Hypothalamus (tissue), 51 donors: ENCODE results near the gene IL17RD.
A peak's percentile ranks its signal among the peaks of the same experiment; 100 is the strongest.

ENCODE experiments used
- DNase-seq, 51 donors: peaks; one replicate each; lab custom pipeline; 2025; lab: John Stamatoyannopoulos, UW

IL17RD gene

DNA sequence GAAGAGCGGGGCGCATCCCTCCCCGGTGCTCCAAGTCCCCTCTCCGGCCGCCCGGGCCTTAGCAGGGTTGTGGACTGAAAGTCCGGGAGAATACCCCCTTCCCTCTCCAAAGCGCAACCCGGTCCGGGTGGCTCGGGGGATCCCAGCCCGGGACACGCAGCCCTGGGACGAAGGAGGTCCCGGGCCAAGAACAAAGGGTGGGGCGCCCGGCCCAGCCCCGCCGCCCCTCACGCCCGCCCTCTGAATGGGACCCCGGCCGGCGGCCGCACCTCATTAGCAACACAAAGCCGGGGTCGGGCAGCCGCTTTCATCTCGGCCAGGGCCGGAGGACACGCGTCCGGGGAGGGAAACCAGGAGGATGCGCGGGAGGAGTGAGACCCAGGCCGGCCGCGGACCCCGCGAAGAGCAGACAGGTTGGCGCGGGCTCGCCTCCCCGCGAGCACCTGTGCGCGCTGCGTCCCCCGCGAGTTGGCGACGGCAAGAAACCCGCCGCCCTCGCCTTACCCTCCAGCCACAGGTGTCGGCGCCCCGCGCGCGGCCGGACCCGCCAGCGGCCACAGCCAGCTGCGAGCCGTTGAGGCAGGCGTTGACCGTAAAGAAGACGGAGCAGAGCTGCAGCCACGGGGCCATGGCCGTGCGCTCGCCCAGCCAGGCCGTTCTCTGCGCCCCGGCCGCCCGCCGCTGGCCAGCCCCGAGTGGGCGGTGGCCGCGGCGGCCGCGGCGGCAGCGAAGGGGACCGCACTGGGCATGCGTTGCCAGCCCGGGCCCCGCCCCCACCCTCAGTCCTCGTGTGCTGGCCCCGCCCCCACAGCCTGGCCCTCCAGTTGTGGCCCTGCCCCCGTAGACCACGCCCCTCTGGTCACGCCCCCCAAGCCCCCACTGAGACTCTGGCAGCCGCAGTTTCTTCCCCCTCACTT is at the start of gene IL17RD:
TSS of gene IL17RD (minus strand) at position 697 of the 917 bp plus-strand sequence. CDS start at position 630, 67 bp downstream.
- DNase-seq = peak in 47 of 51 donors; percentile 13 to 78 (median 47)

- DNase-seq = no peak
Measured at GRCh38 chr3:57206423-57206822, 41.3 kb upstream of the IL17RD start.

- DNase-seq = no peak
Measured at GRCh38 chr3:57199895-57200297, 34.7 kb upstream of the IL17RD start, which contains the start of gene HESX1. TSS of gene HESX1 (minus strand) at chr3:57199978. CDS start at chr3:57199918, 60 bp downstream.

DNA sequence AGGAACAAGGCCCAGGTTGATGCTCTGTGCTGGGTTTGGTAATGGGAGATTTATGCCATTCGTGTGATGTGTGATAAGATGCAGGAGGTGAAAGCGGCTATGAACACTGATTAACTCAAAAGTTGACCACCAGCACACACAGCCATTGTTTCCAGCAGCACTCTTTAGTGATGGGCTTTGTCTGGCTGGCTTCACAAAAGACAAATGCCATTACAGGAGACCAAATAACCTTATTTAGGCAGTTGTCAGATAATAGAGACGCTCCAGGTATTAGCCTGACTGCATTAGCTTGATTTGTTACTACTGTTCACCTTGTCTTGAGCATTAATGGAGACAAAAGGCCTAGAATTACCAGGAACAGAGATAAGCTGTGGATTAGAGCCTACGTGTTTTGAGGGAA is 29.5 kb upstream of the IL17RD start:
- no peak for DNase-seq

- no peak for DNase-seq
Measured at GRCh38 chr3:57192028-57192427, 26.9 kb upstream of the IL17RD start.

DNA sequence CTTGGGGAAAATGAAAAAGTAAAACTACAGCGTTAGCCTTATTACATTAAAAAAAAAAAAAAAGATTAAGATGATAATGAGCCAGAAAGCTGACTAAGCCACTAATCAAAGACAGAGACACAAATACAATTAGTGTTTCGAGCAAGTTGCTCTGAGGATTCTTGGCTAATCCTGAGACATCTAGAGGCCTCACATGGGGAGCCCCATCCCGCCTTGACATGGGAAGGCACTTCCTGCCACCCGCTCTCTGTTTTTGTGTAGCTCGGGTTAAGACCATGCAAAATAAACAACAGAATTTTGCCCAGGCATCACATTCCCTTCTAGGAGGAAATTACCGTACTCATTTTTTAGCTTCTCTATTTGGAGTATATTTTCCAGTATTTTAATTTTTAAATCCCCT is 19.4 kb upstream of the IL17RD start:
- no peak for DNase-seq

- DNase-seq = no peak
Measured at GRCh38 chr3:57179580-57180410, 14.6 kb upstream of the IL17RD start.

DNA sequence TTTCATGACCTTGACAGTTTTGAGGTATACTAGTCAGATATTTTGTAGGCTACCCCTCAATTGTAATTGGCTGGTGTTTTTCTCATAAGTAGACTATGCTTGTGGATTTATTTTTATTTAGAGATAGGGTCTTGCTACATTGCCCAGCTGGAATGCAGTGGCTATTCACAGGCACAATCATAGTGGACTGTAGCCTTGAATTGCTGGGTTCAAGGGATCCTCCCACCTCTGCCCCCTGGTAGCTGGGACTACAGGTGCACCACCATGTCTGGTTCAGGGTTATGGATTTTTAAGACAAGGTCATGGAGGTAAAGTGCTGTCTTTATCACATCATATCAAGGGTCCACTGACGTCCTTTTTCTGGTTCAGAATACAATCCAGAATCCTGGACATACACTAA is 10.9 kb upstream of the IL17RD start:
- no peak for DNase-seq

GRCh38 chr3:57173687-57174086 is 8.5 kb upstream of the IL17RD start:
- DNase-seq = no peak

- DNase-seq = no peak
Measured at GRCh38 chr3:57170946-57171345, 5.8 kb upstream of the IL17RD start.

DNA sequence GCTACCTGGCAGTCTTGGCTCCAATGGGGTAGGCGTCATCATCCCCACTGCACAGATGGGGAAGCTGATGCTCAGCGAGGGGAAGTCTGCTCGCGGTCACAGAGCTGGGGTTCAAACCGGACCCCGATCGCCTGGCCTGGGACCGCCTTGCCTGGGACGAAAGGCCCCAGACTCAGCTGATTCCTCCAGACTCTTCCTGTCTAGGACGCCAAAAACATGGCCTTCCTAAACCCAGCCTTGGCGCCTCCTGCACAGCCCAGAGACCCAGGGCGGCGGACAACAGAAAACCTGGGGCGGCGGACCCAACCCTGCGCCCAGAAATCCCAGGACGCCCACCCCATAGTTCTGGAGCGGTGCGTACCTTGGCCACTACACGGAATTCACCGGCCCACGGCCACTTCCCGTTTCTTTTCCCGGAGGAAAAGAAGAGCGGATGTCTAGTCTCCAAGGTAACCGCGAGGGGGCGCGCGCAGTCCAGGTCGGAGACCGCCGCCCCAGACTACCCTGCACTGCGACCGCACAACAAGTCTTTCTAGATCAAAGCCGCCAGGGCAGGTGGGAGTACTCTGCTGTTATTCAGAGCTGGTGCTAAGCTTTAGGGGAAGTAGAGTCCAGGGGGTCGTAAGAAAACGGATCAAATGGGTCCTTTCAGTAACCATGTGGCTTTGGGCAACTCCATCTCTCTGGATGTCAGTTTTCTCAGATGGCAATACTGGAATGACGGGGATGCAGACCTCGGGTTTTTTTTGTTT is 4.9 kb upstream of the IL17RD start:
- DNase-seq = peak in 44 of 51 donors; percentile 4 to 83 (median 43)

DNA sequence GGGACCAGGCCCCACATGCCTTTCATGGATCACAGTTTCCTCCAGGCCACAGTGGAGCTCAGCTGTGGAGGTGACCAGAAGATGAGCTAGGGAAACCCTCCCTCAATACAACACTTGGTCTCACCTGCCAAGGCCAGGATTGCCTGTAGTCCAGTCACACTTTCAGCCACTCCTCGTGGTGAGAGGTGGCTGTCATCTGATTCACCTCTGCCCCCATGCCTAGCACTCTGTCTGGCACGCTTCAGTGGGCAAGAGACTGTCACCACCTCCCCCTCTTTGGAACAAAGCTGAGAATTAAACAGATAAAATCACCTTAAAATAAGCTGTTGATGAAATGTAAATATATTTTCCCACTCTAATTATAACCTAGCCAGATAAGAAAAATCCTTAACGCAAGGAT is 4.0 kb upstream of the IL17RD start:
- DNase-seq = no peak

- no peak for DNase-seq
Measured at GRCh38 chr3:57168151-57168550, 3.0 kb upstream of the IL17RD start.

- DNase-seq = no peak
Measured at GRCh38 chr3:57166660-57167059, 1.5 kb upstream of the IL17RD start.

DNA sequence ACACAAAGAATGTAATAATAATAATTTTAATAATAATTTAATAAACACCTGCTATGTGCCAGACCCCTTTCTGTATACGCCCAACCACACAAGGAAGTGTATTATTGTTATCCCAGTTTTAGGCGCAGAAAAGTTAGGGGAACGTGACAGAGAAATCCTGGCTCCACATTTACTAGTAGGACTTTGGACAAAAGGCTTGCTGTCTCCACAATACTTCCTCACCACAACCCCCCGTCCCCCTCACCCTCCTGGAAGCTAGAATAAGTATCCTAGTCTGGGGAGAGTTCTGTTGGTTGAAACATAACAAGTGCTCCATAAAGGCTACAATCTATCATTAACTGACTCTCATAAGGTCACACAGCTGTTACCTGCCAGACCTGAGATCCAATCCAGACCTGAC is 488 bp upstream of the IL17RD start:
- DNase-seq = no peak

DNA sequence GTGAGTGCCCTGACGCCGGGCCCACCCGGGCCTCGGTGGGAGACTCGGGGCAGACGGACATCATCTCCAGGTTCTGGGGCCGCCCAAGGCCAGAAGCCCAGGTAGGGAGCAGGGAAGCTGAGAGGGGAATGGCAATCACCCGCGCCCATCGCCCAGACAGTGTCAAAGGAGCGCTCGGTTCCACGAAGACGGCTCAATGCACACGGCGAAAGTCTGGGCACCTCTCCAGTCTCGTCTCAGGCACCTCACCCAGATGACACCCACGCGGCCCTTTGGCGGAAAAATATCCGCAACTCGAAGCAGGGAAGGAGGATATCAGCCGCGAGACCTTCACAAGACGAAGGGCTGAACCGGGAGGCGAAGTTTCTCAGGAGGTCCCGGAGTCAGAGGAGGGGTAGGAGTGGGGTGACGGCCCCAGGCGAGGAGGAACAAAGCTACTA is 916 bp downstream of the IL17RD start:
- peak in 8 of 51 donors; percentile 4 to 34 (median 17) for DNase-seq

- no peak for DNase-seq
Measured at GRCh38 chr3:57163751-57164150, 1.4 kb downstream of the IL17RD start.

DNA sequence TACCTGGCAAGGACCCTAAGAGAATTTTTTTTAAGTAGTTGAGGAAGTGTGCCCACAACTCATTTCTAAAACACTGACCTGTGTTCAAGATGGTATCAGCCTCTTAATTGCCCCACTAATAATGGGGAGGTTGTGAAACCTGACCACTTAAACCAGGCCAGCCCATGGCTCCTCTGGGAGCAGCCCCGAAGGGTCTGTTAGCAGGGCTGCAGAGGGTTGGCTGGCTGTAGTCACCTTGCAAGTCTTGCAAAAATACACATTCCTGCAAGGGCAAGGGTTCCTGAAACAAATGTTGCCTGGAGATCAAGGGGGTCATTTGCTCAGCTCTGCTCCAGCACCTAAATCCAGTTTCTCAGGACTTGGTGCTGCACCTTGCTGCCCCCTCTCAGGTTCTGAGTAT is 3.2 kb downstream of the IL17RD start:
- DNase-seq = no peak

DNA sequence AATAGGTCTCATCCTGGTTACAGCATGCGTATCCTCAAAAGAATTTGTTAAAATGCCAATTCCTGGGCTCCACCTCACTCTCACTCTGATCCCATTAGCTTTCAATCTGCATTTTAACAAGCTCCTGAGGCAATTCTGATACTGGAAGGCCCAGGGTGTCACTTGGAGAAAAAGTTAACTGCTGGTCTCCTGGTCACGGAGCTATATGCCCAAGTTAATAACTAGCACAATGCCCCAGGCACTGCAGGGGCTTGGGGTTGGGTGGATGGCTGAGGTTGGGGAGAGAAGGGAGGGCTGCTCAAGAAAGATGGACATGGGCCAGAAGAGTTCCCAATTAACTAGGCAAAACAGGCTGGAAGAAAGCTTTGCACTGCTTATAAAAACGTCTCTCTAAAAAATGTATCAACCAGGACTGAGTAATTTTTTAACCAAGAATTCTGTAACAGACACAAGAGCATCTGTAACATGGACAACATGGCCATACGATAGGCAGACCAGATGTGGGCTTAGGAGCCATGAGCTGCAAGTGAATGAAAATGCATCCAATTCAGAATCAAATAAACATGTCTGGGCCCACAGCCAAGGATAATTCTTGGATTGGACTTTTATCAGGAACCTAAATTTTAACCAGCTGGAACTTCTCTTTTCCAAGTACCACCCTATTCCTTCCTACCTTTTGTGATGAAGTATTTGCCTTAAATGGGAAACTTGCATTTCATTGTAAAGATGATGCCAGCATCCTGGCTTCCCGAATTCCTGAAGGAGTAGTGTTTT is 4.2 kb downstream of the IL17RD start:
- no peak for DNase-seq
